Naive thymus-derived CD4-positive, alpha-beta T cell (primary cell): ENCODE data around the gene BCO1. TPM values are rescaled to one million over a fixed set of nuclear protein-coding genes. Genes with fewer than 3 reads are reported as not detected.
A peak's percentile ranks its signal among the peaks of the same experiment; 100 is the strongest.

Experiments
- ATAC-seq: fragments of 150-1000 bp; cut with Tn5 transposase; 2 replicates; pipeline ENCODE4 v1.10.0; 2021; ENCODE audit warnings: mild to moderate bottlenecking, moderate library complexity
- CTCF ChIA-PET: fragments of 350-600 bp; sonication (Branson Sonifier 250); formaldehyde crosslinking; loops from one replicate; lab custom pipeline; 2021; ENCODE audit warnings: antibody characterized with exemption; lab: Charles Lee
- POLR2A ChIA-PET: fragments of 350-600 bp; sonication (Branson Sonifier 250); formaldehyde crosslinking; loops from one replicate; lab custom pipeline; 2021; ENCODE audit warnings: antibody characterized with exemption, inconsistent platforms; lab: Charles Lee
- DNase-seq, 9 donors: peaks; one replicate each; pipeline versions ENCODE4 v3.0.0 to v3.0.0-alpha.2; 2020 to 2022; ENCODE audit warnings: mixed read lengths in 1 of 9
- H3K27ac ChIP-seq: one replicate; pipeline ENCODE4 v1.7.0; 2013; ENCODE audit warnings: mild to moderate bottlenecking, low read depth, low read length, moderate library complexity
- H3K27me3 ChIP-seq, 2 donors: one replicate each; pipeline ENCODE4 v1.7.0; 2013; ENCODE audit warnings: low read length in 2 of 2, mild to moderate bottlenecking in 2 of 2, moderate library complexity in 2 of 2; ENCODE audit not compliant: control insufficient read depth in 2 of 2, insufficient read depth in 2 of 2
- H3K36me3 ChIP-seq, 3 experiments: 1 replicate in 2 of 3; 2 replicates in 1 of 3; pipeline ENCODE4 v1.7.0; 2013; ENCODE audit warnings: low read length in 3 of 3, mild to moderate bottlenecking in 3 of 3, moderate library complexity in 1 of 3; ENCODE audit not compliant: insufficient read depth in 3 of 3, control insufficient read depth in 2 of 3
- H3K4me1 ChIP-seq, 2 donors: one replicate each; pipeline ENCODE4 v1.7.0; 2013; ENCODE audit warnings: low read length in 2 of 2, mild to moderate bottlenecking in 2 of 2, moderate library complexity in 1 of 2; ENCODE audit not compliant: control insufficient read depth in 2 of 2, insufficient read depth in 2 of 2
- H3K4me3 ChIP-seq: 2 replicates; pipeline ENCODE4 v1.7.0; 2013; ENCODE audit warnings: mild to moderate bottlenecking, low read length
- H3K9me3 ChIP-seq, 3 experiments: 1 replicate in 2 of 3; 2 replicates in 1 of 3; pipeline ENCODE4 v1.7.0; 2013; ENCODE audit warnings: low read length in 3 of 3; ENCODE audit not compliant: control insufficient read depth in 2 of 3
- H3K27ac Mint-ChIP-seq, 9 donors: one replicate each; pipeline ENCODE4 v1.8.0; 2020 to 2022; ENCODE audit warnings: mixed read lengths in 9 of 9, mild to moderate bottlenecking in 8 of 9, moderate library complexity in 5 of 9, inconsistent platforms in 2 of 9
- H3K27me3 Mint-ChIP-seq, 5 donors: one replicate each; pipeline ENCODE4 v1.8.0; 2021 to 2022; ENCODE audit warnings: mixed read lengths in 5 of 5, mild to moderate bottlenecking in 1 of 5
- H3K36me3 Mint-ChIP-seq, 5 donors: one replicate each; pipeline ENCODE4 v1.8.0; 2020 to 2022; ENCODE audit warnings: mixed read lengths in 5 of 5, mild to moderate bottlenecking in 3 of 5, inconsistent platforms in 1 of 5
- H3K4me1 Mint-ChIP-seq, 7 donors: one replicate each; pipeline ENCODE4 v1.8.0; 2020 to 2022; ENCODE audit warnings: mixed read lengths in 7 of 7, mild to moderate bottlenecking in 3 of 7, inconsistent platforms in 1 of 7
- H3K4me3 Mint-ChIP-seq, 10 donors: one replicate each; pipeline ENCODE4 v1.8.0; 2020 to 2022; ENCODE audit warnings: mild to moderate bottlenecking in 10 of 10, mixed read lengths in 10 of 10, moderate library complexity in 6 of 10, inconsistent platforms in 2 of 10
- H3K9me3 Mint-ChIP-seq, 11 donors: one replicate each; pipeline ENCODE4 v1.8.0; 2020 to 2022; ENCODE audit warnings: mixed read lengths in 11 of 11, mild to moderate bottlenecking in 4 of 11, inconsistent platforms in 1 of 11, moderate library complexity in 1 of 11
- intact Hi-C, 2 donors: fragments of 100-400 bp; cut with micrococcal nuclease; formaldehyde crosslinking; loops; one replicate each; pipeline ENCODE4 v1.15.1; 2023
- polyA plus RNA-seq, 2 donors: library from polyadenylated mRNA; unstranded; fragments of 300-500 nt; fragmentation: Illumina TruSeq; gene quantifications; one replicate each; pipeline ENCODE4 v1.2.3, GENCODE V29; 2021
- total RNA-seq, 6 experiments: library from RNA in 5 of 6; stranded (reverse) in 5 of 6; gene quantifications; 1 replicate in 5 of 6; 2 replicates in 1 of 6; pipeline ENCODE4 v1.2.3 and lab custom pipeline; 2021 to 2026

BCO1 gene
- total and polyA plus RNA-seq, 7 experiments from 2014 or later, result not detected

GRCh38 chr16:81327447-81328196, 89.1 kb downstream of the BCO1 start:
- Mint-ChIP-seq H3K4me3 (no peak overlapping the region), H3K36me3 (peaks cover 0 to 41% (median 19%) of the 10 kb centered on the region in 5 donors), H3K4me1 (peaks cover 0 to 35% (median 28%) of the 10 kb centered on the region in 7 donors), H3K9me3 (no peaks in the 10 kb centered on the region), H3K27me3 (no peaks in the 10 kb centered on the region), H3K27ac (no peak overlapping the region)
- Histone ChIP-seq H3K27ac (no peak overlapping the region), H3K4me3 (no peak overlapping the region), H3K4me1 (no peaks in the 10 kb centered on the region), H3K27me3 (no peaks in the 10 kb centered on the region), H3K9me3 (no peaks in the 10 kb centered on the region), H3K36me3 (no peaks in the 10 kb centered on the region)
- ATAC-seq, result no peak
- DNase-seq, result no peak
- ChIA-PET POLR2A (interaction anchor here (1.4 kb wide), 1 partner anchor 13 kb away, joined by 3 read pairs; the partner anchor contains the start of gene GAN), CTCF (no interaction called here)
- intact Hi-C loops, result no loop called here

GRCh38 chr16:81329947-81330346, 91.5 kb downstream of the BCO1 start:
- Histone ChIP-seq H3K9me3 (no peaks in the 10 kb centered on the region), H3K4me1 (no peaks in the 10 kb centered on the region), H3K4me3 (no peak overlapping the region), H3K27me3 (no peaks in the 10 kb centered on the region), H3K36me3 (peaks cover 0 to 5% (median 0%) of the 10 kb centered on the region in 3 experiments), H3K27ac (no peak overlapping the region)
- Mint-ChIP-seq H3K4me1 (peaks cover 0 to 29% (median 18%) of the 10 kb centered on the region in 7 donors), H3K4me3 (no peak overlapping the region), H3K36me3 (peaks cover 0 to 37% (median 21%) of the 10 kb centered on the region in 5 donors), H3K27ac (peak overlapping the region in 1 of 9 donors; percentile 28), H3K27me3 (no peaks in the 10 kb centered on the region), H3K9me3 (no peaks in the 10 kb centered on the region)
- ChIA-PET POLR2A (no interaction called here), CTCF (no interaction called here)
- intact Hi-C loops, result no loop called here
- no peak for ATAC-seq
- no peak for DNase-seq

GRCh38 chr16:81333356-81333755, 94.9 kb downstream of the BCO1 start:
- Mint-ChIP-seq H3K27ac (no peak overlapping the region), H3K27me3 (no peaks in the 10 kb centered on the region), H3K4me3 (no peak overlapping the region), H3K36me3 (peaks cover 0 to 32% (median 25%) of the 10 kb centered on the region in 5 donors), H3K4me1 (peaks cover 4 to 20% (median 13%) of the 10 kb centered on the region in 7 donors), H3K9me3 (peaks cover 0 to under 1% (median 0%) of the 10 kb centered on the region in 11 donors)
- DNase-seq (no peak), ATAC-seq (no peak)
- H3K36me3 ChIP-seq, result peaks cover 0 to 8% (median 0%) of the 10 kb centered on the region in 3 experiments
- intact Hi-C loops, result no loop called here
- ChIA-PET POLR2A (no interaction called here), CTCF (no interaction called here)
- no peaks in the 10 kb centered on the region for H3K27me3 ChIP-seq
- H3K27ac ChIP-seq, result no peak overlapping the region
- no peaks in the 10 kb centered on the region for H3K4me1 ChIP-seq
- no peaks in the 10 kb centered on the region for H3K9me3 ChIP-seq
- no peak overlapping the region for H3K4me3 ChIP-seq

- no peaks in the 10 kb centered on the region for H3K9me3 ChIP-seq
- intact Hi-C loops, result no loop called here
- CTCF ChIA-PET, result no interaction called here
Observed at GRCh38 chr16:81335669-81336068, 97.2 kb downstream of the BCO1 start.

GRCh38 chr16:81337097-81337496, 98.6 kb downstream of the BCO1 start:
- ChIA-PET CTCF (no interaction called here), POLR2A (no interaction called here)
- H3K4me1 ChIP-seq, result no peaks in the 10 kb centered on the region
- ATAC-seq (no peak), DNase-seq (no peak)
- H3K4me3 Mint-ChIP-seq, result no peak overlapping the region
- H3K36me3 ChIP-seq, result peaks cover 0 to 8% (median 0%) of the 10 kb centered on the region in 3 experiments
- no peak overlapping the region for H3K4me3 ChIP-seq
- peaks cover 0 to 11% (median 7%) of the 10 kb centered on the region in 7 donors for H3K4me1 Mint-ChIP-seq
- H3K9me3 ChIP-seq, result no peaks in the 10 kb centered on the region
- no peaks in the 10 kb centered on the region for H3K27me3 ChIP-seq
- intact Hi-C loops, result no loop called here
- H3K27ac Mint-ChIP-seq, result no peak overlapping the region
- no peaks in the 10 kb centered on the region for H3K27me3 Mint-ChIP-seq
- H3K27ac ChIP-seq, result no peak overlapping the region
- H3K36me3 Mint-ChIP-seq, result peaks cover 0 to 31% (median 19%) of the 10 kb centered on the region in 5 donors
- peaks cover 0 to 12% (median 3%) of the 10 kb centered on the region in 11 donors for H3K9me3 Mint-ChIP-seq

More at GRCh38 chr16:81335669-81336068, 97.2 kb downstream of the BCO1 start:
- POLR2A ChIA-PET, result no interaction called here
- DNase-seq, result peak in 1 of 9 donors; percentile 38
- Mint-ChIP-seq H3K9me3 (peaks cover 0 to 6% (median under 1%) of the 10 kb centered on the region in 11 donors), H3K4me1 (peaks cover 0 to 11% (median 7%) of the 10 kb centered on the region in 7 donors), H3K36me3 (peaks cover 0 to 35% (median 20%) of the 10 kb centered on the region in 5 donors), H3K27me3 (no peaks in the 10 kb centered on the region), H3K27ac (no peak overlapping the region), H3K4me3 (no peak overlapping the region)
- Histone ChIP-seq H3K27ac (no peak overlapping the region), H3K4me1 (no peaks in the 10 kb centered on the region), H3K27me3 (no peaks in the 10 kb centered on the region), H3K36me3 (peaks cover 0 to 8% (median 0%) of the 10 kb centered on the region in 3 experiments), H3K4me3 (no peak overlapping the region)
- ATAC-seq, result no peak

Other genes starting within 250 kb of the BCO1 start
- gene CMC2, start 231.8 kb upstream of the BCO1 start, total RNA-seq, result 10 to 100 TPM; 28.3 to 78.4 (median 40.8) TPM
- 10 to 100 TPM; 75.7 to 77.1 TPM for gene CMC2, start 231.8 kb upstream of the BCO1 start, polyA plus RNA-seq
- gene CENPN, start 231.5 kb upstream of the BCO1 start, total RNA-seq, result 10 to 100 TPM in 1 of 5 experiments, 1 to 10 TPM in 4; 1.4 to 41.8 (median 6.9) TPM
- gene CENPN, start 231.5 kb upstream of the BCO1 start, polyA plus RNA-seq, result 1 to 10 TPM; 2.7 to 3.1 TPM
- gene ATMIN, start 202.8 kb upstream of the BCO1 start, total RNA-seq, result 10 to 100 TPM; 29.1 to 46.9 (median 35.3) TPM
- gene ATMIN, start 202.8 kb upstream of the BCO1 start, polyA plus RNA-seq, result 10 to 100 TPM; 24.9 to 36.0 TPM
- 1 to 10 TPM in 1 of 5 experiments, under 1 TPM in 3, not detected in 1; 0.24 to 2.1 (median 0.70) TPM for gene C16orf46, start 161.5 kb upstream of the BCO1 start, total RNA-seq
- under 1 TPM; 0.28 to 0.35 TPM for gene C16orf46, start 161.5 kb upstream of the BCO1 start, polyA plus RNA-seq
- gene GCSH, start 142.3 kb upstream of the BCO1 start, total RNA-seq, result 1 to 10 TPM; 1.5 to 7.5 (median 4.9) TPM
- gene GCSH, start 142.3 kb upstream of the BCO1 start, polyA plus RNA-seq, result 10 to 100 TPM in 1 of 2 donors, 1 to 10 TPM in 1; 9.7 to 10.7 TPM
- 10 to 100 TPM in 1 of 5 experiments, 1 to 10 TPM in 4; 5.1 to 11.3 (median 7.9) TPM for gene GAN, start 76.3 kb downstream of the BCO1 start, total RNA-seq
- gene GAN, start 76.3 kb downstream of the BCO1 start, polyA plus RNA-seq, result 1 to 10 TPM; 2.3 to 2.4 TPM
- 10 to 100 TPM; 28.9 to 75.4 (median 38.2) TPM for gene CMIP, start 206.1 kb downstream of the BCO1 start, total RNA-seq
- under 1 TPM; 0.66 to 0.92 TPM for gene CMIP, start 206.1 kb downstream of the BCO1 start, polyA plus RNA-seq